CD4-positive, alpha-beta T cell treated with Interferon gamma for 1 hour (primary cell): ENCODE data around the gene BUB3.

ENCODE experiments used
- DNase-seq: peaks from one replicate; pipeline ENCODE4 v3.0.0-alpha.2; 2020

BUB3 gene

GRCh38 chr10:123141791-123142700 is 12.2 kb upstream of the BUB3 start:
- DNase-seq = no peak

GRCh38 chr10:123142701-123143161 is 11.5 kb upstream of the BUB3 start:
- no peak for DNase-seq

GRCh38 chr10:123143162-123143824 is 10.9 kb upstream of the BUB3 start:
- DNase-seq = no peak

DNA sequence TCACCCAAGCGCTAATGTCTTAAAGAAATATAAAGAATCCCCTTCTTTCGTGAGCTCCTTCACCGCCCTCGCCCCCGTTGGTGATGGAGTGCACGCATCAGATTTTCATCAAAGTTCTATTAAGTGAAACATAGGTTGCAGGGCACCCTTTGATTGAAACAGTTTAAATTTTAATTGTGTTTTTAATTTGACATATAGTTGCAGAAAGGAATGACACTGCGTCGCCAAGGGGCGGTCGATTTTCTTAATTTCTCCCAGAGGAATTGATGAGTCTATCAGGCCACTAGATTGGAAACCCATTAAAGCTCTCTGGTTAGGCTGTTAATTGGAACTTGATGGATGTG is 10.4 kb upstream of the BUB3 start:
- no peak for DNase-seq

DNA sequence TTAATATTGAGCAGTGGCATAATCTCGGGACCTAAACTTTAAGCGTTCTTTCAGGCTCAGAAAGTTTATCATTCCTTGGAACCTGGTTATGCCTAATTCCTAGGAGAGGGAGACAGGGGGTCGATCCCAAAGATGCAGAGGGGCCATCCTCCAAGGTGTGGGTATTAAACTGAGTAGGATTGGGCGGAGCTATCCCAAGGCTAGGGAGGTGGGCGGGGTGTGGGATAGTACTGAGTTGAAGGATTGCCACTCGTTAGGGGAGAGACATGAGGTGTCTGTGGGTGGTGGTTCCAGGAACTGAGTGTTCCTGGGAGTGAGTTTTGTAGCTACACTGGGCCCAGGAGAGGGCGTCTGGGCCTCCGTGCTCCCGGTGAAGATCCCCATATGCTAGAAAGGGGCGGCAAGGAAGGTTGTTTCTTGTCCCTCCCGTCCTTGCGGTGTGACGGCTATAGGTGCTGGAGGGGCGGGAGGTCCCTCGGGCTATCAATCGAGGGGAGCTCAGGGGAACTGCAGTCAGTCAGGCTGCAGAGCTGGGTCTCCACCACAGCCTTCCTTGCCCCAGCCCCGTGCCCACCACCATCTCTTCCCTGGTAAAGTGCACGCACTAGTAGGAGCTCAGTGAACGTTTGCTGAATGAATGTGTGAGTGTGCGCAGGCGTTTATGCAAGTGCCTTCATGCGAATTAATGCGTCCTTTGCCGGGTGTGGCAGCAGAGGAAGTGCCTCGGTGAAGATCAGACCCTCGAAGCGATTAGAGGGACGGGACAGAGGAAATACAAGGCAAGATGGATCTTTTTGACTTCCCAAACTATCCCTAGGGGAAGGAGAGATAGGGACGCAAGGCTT is 9.3 kb upstream of the BUB3 start:
- DNase-seq = no peak

DNA sequence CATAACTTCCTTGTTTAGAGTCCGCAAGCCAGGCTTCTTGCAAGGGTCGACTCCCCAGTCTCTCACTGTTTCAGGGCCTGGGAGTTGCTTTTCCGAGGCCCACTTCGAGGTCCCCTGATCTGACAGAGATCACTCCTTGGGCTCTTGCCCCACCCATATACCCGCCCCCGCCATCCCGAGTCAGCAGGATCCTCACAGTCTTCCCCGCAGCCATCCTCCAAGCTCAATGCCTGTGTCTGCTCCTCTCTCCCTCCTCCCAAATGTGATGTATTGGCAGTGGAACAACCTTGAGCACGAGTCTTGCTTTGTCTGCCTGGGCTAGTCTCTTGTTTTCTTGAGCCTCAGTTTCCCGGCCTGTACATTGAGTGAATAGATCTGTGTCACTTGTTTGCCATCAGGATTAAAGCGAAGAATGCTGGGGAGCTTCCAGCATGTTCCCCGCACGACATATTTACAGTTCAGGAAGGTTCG is 8.6 kb upstream of the BUB3 start:
- DNase-seq = no peak

DNA sequence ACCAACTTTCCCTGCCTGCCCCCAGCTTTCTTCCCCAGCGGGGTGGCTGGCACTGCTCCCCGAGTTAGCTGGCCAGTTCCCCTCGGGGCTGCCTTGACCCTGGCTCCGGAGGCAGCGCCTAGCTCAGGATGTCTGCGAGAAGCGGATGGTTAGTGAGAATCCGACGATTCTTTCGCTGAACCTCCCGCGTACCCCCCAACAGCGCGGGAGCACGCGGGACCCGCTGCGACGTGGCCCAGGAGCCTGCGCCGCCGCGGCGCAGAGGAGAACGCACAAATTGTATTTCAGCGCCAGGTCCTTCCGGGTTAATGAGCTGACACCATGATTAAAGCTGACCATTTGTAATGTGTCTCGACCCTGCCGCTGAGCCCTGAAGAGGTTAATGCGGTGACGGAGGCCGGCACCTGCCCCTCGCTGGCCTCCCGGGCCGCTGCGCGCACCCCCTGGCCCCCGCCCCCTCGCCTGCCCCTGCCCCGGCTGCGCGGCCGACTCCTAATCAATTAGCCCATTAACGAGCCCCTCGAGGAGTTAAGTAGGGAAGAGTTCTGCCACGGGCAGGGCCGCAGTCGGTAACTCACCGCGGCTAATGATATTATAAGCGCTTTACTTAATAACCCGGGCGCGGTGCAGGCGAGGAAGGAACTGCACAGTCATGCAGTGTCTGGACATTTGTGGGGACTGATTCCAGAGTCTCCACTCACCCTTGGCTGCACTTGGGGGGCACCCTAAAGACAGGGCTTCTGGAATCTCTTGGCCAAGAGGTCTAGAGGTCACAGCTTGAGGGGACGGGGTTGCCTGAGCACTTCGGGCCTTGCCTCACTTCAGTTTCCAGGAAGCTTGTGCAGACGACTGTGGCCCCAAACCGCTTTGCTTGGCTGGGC is 7.9 kb upstream of the BUB3 start:
- DNase-seq = no peak

DNA sequence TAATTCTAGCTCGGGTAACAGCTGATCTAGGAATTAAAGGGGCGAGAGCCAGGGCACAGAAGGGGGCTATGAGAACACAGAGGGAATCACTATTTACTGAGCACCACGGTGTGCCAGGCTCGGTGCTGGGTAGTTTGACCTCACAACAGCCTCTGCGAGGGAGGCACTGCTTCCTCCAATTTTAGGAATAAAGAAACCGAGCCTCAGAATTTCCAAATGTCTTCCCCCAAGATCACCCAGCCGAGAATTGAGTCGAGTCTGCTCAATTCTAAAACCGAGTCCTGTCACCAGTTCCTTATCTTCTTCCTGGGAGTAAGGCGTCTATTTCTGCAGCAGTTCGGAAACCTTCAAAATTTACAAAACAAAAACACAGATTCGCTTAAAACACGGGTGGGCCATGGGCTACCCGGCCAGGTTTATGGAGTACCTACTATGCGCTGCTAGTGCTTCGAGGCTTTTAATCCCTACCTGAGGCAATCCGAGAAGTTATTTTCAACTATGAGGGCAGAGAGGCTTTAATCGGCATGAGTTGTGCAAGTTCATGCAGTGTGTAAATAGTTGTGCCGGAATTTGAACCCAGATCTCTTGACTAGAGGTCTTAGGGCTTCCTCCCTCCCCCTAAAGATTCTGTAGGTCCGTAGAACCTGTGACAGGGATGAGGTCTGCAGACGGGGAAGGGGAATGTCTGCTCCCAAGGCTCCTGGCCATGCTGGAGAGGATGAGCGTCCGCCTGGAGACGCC is 7.1 kb upstream of the BUB3 start:
- DNase-seq = no peak

- DNase-seq = no peak
These were observed 6.4 kb upstream of the BUB3 start, which contains the start of gene HMX2 for GRCh38 chr10:123147635-123148413. HMX2 (plus strand) TSS chr10:123148136; CDS start chr10:123148379, 243 bp downstream.

- DNase-seq = no peak
These were observed 5.6 kb upstream of the BUB3 start for GRCh38 chr10:123148414-123149161.

DNA sequence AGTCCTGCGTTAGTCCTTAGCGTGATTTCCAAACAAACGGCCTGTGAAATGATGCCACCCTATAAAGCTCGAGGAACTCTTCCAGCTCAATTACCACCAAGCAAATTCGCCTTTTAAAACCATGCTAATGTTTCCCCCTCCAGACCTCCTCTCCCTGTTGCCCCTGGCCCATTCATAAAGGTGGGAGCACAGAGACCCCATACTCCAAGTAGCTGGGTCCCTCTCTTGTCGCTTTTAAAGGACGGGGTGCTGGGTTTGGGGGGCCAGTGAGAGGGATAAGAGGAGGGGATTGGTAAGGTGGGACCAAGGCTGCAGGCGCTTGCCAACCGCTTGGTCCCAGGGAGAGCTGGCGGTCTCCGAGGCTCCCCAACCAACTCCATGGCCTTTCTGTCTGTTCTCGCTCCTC is 5.0 kb upstream of the BUB3 start:
- no peak for DNase-seq

- no peak for DNase-seq
These were observed 4.5 kb upstream of the BUB3 start for GRCh38 chr10:123149568-123150270.

- no peak for DNase-seq
These were observed 3.8 kb upstream of the BUB3 start for GRCh38 chr10:123150271-123150985.

GRCh38 chr10:123150986-123151736 is 3.0 kb upstream of the BUB3 start:
- DNase-seq = no peak

DNA sequence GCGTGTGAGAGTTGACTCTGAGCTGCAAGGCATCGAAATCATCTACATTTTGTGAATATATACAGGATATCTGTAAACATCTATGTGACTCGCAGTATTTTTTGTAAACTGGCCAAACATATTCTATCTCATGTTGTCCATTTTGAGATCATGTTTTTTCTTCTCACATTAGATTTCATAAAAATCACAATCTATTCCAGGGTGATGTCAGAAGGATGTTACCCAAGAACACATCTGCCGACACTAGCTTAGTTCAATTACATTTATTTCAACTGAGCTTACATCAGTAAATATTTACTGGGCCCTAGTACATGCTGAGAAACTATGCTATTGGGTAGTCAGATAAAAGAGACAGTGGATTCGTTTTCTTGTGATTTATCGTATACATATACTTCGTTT is 2.5 kb upstream of the BUB3 start:
- no peak for DNase-seq

GRCh38 chr10:123153486-123154091 is 613 bp upstream of the BUB3 start:
- DNase-seq = no peak
